Activated CD4-positive, alpha-beta T cell treated with anti-CD3 and anti-CD28 coated beads for 1 hour (primary cell): ENCODE results near the gene BNC2.
"Not testable (repeated sequence)": the region's sequence is repeated elsewhere in the genome, so short reads cannot be mapped to it uniquely, and the experiment has no call there.

Source experiments
- DNase-seq: peaks from one replicate; pipeline ENCODE4 v3.0.0-alpha.2; 2020

Gene BNC2

DNA sequence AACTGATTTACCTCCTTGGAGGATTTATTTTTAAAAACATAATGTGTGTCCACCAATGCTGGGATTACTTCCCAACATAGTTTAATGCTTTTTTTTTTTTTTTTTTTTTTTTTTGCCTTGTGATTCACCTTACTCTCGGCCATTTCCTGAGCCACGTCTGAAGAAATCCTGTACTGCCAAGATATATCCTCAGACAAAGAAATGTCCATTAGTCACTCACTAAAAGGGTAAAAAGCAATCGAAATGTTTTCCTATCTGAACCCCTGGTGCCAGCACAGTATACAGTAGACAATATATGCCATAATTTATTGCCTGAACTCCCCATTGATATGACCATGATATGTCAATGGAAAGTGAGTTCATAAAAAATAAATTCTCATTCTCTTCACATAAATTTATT is 344.1 kb downstream of the BNC2 start:
- DNase-seq, result no peak

DNA sequence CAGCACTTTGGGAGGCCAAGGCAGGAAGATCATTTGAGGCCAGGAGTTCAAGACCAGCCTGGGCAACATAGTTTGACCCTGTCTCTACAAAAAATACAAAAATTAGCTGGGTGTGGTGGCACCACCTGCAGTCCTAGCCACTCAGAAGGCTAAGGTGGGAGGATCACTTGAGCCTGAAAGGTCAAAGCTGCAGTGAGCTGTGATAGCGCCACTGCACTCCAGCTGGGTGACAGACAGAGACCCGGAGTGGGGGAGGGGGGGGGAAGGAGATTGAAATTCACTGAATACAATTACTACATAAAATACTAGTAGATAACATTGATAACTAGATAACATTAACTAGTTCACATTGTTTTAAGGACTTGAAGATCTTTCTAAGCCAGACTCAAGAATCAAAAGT is 345.6 kb downstream of the BNC2 start:
- DNase-seq, result no peak

DNA sequence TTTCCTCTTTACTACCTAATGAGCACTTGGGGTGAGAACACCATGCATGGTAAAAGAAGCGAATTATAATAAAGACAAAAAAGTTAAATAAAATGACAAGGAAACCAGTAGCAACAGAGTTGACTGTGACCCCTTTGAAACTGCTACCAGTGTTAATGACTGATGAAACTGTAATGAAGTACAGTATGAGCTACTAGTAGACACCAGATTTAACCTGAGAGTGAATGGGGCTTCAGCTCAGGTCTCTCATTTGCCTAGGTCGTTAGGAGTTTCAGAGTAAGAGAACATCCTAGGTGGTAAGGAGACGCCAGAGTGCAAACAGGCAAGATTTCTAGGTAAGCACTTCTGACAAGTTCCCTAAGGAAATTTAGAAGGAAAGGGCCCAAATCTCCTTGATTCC is 346.4 kb downstream of the BNC2 start:
- DNase-seq, result no peak

DNA sequence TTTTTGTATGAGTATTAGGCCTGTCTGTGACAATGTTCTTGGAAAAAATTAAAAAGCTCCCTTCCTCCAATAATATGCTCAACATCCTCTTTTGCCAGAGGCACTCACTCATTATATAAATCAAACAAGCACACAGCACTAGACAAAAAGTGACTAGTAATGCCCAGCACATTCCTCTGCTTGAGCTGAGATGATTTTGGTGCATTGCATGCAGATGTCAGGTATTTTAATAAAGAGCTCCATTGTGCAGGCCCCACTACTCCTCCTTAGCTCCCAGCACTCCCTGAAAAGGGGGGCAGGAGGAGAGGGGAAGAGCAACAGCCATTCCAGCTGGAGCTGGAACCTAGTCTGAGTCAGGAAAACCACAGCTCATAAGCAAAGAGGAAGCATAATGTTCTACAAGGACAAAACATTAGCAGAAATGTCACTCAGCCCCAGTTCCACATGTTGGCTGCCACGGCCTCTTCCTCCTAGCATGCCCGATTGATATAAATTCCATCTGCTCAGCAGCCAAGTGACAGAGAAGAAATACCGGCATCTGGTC is 348.5 kb downstream of the BNC2 start:
- no peak for DNase-seq

DNA sequence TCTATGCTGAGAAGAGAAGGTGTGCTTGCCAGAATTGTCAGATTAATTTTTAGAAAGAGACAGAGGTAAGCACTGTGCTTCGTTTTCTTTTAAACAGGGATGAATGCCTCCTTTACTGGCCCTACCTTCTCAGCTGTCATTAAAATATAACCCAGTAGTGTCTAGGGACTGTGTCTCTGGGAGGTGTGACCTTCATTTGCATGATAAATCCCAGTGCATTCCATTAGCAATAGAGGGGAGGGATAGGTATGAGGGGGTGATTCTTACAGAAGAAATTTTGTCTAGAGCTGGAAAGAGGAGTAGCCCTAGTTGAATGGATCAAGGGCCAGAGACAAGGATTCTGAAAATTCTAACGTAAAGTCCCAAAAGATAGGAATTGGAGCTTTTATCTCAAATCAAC is 351.5 kb downstream of the BNC2 start:
- DNase-seq, result no peak

DNA sequence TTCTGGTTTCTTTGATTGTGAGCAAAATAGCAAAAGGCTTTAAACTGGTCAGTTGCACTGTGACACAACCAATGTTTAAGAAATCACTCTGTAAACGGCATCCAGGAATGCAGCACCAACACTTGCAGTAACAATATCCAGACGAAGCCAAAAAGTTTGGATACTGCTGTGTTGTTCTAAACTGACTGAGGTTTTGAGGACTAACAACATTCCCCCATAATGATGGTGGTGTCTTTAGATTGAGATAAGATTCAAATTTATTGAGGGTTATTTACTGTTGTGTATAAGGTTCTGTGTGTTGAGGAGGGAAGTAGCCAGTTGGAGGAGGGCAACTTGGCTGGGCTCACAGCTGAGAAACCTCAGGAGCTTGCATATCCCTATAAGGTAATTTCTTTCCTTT is 353.6 kb downstream of the BNC2 start:
- no peak for DNase-seq

DNA sequence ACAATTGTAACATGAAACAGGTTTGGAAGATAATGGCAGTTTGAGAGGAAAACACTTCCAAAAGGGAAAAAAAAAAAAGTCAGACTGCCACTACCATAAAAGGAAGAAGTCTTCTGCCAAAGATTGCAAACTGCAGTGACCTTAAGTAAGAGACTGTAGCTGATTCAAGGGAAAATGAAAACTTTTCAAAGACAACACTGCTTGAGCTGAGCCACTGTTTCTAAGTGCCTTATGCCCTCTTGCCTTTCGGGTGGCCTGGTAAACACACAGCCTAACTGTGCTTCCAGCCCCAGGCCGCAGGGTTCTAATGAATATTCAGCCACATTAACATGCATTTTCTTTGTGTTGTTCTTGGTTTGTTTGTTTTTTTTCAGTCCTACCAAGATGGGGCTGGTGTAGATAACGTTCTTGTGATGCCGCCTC is 354.6 kb downstream of the BNC2 start:
- DNase-seq, result no peak

DNA sequence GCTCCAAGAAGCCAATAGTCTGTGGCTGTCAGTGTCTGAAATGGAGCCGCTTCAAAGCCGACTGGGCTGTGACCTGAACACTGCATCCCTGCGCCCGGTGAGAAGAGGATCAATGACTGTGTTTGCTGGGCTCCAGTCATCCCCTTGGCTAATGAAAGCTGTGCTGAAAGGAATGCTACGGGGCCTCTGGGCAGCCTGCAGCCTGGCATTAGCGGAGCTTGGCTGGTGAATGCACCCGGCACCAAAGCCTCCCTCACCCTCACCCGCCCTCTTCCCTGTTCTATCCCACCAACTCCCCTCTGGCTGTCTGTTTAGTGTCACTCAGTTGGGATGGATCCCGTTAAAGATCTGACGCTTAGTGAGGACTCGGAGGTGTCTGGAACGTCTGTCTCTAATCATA is 355.3 kb downstream of the BNC2 start:
- DNase-seq, result no peak

DNA sequence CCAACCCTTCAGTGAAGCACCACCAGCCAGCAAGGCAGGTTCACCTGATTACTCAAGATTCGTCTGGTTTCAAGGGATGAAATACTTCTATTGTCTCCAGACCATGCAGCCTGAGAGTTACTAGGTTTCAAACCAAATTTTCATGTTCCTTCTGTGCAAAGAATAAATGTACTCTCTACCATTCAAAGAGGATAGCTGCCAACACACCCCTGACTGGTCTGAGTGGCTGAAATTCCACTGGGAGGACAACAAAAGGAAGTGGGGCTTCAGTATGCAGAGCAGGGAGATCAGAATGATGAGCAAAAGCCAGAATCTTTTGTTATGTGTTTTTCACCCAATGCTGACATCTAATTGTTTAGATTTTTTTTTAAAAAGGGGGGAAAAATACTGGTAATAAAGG is 356.3 kb downstream of the BNC2 start:
- DNase-seq, result no peak

DNA sequence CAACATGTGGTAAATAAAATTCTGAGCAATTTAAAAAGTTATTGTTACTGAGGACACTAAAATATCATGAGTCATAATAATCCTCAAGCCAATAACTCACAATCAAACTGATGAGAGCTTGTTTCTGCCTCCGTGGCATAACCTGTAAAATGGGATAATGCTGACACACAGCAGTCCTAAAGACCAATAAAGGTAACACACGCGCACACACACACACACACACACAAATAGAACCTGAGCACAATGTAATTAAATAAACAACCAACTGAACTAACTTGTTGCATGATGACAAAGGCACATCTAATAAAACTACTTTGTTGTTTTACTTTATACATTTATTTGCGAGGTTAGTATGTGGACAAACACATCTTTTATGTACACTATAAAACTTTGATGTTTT is 358.2 kb downstream of the BNC2 start:
- no peak for DNase-seq

DNA sequence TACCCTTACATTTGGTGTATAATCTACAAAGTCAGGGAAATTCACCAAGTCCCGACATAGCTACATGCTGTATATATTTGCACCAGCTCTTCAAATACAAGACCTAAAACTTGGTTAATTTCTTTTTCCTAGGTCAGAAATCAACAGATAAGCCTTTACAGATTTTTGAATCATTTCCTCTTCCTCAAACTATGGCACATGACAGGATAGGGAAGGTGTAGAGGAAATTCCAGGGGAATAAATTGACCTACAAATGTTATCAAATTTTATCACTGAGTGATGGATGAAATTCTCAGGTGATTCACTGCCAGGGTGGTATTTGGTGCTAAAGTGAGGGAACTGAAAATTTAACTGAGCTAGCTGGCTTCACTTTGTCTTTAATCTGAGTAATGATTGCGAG is 360.0 kb downstream of the BNC2 start:
- DNase-seq, result no peak

DNA sequence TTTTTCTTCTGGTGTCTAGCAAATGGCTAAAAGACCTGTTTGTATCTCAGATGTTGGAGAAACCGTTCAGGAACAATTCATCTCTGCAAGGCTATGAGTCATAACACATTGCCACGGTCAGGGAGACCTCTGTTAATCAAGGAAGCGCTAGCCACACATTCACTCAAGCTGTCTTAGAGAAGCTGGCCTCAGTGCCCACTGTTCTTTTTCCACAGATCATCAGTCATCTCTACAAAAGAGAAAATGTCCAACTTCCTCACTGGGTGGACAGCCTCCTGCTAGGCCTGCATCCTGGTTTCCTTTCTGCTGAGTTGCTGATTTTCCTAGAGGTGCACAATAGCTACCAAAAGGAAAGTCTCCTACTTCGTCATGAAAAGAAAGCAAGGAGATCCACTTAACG is 360.5 kb downstream of the BNC2 start:
- no peak for DNase-seq

DNA sequence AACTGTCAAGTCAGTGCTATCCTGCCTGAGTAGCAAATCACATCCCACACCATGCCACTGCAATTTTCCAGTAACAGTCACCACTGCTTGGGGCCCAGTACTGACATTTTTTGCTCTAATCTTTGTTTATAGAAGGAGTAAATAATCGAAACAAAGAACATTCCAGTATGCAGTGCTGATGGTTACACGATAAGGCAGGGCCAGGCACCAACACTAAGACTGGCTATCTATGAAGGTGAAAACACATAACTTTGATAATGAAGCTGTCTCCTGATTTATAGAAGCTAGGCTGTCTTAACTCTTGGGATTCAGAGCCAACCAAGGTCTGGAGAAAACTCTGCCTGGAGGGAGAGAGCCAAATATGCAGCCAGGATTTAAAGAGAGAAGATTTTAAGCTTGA is 365.3 kb downstream of the BNC2 start:
- no peak for DNase-seq

DNA sequence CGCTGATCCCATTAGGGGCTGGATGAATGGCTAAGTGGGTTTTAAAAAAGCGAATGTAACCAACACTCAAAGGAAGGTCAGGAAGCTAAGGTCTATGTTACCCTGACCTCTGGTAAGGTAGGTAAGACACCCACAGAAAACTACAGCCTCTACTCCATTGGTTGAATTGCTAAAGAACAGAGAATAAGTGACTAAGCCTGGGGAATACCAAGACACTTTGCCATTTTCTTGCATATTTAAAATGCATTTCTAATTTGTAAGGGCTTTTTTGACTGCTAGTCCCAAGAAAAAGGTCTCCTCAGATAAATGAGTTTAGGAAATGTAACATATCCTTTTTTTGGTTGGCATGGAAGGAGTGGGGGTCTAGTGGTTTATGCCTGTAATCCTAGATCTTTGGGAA is 368.7 kb downstream of the BNC2 start:
- DNase-seq, result no peak

DNA sequence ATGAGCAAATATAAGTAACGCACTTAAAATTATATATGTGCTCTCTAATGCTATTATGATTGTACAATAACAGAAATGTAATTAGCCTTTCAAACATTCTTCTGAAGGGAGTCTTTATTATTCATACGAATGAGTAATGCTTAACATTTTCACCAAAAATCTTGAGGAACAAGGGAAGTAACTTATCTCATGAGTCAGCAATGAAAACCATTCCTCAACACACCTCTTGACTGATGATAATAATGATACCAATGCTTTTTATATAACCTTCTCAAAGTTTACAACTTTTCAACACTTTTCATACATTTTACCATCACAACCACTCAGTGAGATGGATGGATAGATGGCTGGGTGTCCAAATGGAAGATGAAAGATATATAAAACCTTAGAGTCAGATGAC is 369.3 kb downstream of the BNC2 start:
- DNase-seq, result no peak

DNA sequence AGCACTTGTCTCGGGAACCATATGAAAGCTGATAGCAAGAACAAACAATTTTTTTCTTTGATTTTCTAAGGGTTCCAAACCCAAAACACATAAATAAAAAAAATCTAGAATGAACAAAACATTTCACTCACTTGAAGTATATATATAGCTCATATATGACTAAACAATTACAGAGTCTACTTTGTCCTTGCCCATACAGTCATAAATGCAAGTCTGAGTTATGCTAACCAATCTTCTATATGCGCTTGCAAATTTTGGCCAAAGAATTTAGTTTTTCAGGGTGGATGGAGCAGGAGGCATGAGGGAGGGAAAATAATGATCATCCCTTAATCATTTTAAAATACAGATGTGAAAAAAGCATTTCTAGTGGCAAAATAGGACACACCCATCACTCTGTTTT is 370.1 kb downstream of the BNC2 start:
- no peak for DNase-seq

DNA sequence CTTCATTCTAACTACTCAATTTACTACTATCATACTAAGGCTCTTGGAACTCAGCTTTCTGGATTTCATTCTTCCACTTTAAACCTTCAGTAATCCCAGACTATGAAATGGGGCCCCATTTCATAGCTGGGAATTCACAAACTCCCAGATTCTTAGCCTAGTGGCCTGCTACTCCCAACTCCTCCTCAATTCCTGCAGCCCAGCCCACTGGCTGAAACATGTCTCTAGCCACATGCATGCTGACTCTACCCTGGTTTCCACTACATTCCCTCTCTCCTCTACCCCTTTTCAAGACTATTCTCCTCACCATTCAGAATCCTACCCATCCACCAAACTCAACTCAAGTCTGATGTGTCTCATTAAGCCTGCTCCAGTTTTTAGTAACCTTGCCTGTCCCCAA is 370.6 kb downstream of the BNC2 start:
- DNase-seq, result no peak

DNA sequence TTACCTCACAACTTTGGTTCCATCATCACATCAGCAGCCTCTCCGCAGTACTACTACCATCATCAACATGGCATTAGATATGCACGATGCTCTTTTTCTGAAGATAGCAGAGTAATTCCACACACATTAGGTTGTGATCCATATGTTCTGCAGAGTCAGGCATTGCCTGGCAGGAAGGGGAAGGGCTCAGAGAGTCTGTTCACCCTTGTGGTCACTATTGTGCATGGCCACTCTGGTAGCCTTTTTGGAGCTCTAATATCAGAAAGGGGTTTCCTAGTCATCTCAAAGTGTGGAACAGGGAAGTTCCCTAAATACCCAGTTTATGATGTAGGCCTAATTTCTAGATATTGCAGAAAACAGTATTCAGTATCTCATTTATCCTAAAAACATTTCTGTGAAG is 373.6 kb downstream of the BNC2 start:
- no peak for DNase-seq

DNA sequence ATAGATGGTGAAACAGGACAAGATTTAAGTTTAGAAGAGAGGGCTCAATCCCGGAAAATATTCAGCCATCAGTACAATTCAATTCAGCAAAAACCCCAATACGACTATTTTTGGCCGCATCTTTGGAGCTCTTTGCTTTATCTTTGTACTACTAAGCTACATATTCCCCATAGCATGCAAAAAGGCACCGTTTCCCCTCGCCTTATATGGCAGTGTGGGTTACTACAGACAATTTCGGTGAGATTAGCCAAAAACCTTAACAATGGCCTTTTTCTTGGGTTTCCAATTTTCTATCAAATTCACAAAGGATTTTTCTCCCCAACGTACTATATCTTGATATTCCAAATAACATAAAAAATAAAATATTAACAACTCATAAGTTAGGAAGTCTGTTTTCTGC is 382.6 kb downstream of the BNC2 start:
- no peak for DNase-seq

DNA sequence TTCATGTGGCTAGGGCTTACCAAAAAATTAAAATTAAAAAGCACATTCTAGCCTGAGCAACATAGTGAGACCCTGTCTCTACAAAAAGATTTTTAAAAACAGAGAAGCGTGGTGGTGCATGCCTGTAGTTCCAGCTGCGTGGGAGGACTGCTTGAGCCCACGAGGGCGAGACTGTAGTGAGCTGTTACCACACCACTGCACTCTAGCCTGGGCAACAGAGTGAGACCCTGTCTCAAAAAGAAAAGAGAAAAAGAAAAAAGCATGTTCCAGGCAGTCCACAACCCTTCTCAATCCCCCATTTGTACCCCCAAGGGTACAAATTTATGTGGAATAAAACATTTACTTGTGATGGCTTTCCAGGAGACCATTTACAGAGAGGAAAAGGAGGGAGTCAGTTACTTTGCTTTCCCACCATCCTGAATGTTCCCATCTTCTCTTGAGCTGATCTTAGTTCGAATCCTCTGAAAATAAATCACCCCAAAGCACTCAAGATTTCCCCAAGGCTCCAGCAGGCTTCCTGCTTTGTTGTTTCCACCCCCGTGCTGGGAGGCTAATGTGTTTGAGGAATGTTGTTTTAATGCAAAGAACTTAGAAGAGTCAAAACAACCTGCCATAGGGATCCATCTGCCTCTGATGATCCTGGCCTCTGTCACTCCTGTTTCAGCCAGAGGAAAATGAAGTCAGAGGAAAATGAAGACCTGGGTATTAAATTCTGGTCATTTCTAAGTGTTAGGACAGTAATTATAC is 384.7 kb downstream of the BNC2 start:
- no peak for DNase-seq

DNA sequence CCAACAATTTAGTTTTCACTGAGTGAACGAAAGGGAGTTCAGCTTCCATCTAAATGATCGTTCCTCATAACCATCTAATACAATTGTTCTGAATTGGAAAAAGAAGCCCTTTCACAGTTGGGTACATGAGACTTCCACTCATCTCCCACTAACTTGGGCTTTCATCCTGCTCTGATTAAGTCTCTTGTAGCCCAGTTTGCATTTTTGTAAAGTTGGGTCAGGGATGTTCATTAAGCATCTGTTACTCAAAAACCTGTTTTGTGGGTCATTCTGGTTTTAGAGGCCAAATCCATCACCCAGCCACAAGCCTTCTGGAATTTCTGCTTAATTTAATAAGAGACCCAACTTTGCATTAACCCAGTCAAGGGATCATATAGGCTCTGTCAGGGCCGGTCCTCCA is 385.3 kb downstream of the BNC2 start:
- no peak for DNase-seq

DNA sequence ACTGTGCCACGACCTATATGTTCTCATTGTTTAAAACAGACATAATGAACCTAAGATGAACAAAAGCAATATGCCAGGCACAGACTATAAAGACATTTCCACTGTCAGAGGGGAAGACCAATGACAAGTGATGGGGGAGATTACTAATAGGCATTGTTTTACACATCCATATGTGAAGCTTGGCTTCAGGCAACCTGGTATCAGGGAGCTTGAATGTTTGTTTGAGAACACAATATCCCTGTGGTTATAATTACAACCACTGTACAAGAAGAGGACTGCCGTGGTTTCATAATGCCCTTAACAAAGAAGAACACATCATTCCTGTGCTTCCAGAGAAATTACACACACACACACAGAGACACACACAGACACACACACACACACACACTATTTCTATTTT is 385.7 kb downstream of the BNC2 start:
- no peak for DNase-seq

DNA sequence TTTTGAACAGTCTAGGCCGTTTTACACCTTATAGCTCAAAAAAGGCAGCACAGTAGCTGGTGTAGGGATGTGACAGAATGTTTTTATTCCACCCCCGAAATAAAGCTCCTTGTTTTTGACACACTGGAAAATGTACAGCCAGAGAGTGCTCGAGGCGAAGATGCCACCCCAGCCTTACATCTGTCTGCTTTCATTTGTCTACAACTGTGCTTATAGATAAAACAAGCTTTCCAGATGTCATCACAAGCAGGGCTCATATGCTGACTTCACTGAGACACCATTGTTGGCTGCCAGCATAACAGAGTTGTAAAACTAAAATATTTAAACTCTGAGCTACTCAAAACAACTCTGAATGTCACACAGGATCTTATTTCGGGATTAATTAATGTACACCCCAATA is 386.3 kb downstream of the BNC2 start:
- DNase-seq, result no peak

DNA sequence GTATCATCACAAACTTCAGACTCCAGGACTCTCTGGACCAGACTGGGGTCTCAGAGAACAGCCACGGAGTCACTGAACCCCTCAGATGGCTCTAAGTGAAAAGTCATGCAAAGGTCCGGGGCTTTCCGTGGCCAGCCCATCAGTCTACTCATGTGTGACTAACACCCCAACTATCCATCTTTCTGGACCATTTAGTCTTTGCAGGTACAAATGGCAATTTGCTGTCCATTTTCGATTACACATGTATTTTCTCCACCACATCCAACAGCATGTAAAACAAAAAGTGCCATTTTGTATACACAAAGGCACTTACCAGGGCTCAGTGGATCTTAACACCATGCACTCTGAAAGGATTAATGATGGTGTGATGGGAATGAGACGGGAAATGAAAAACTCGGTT is 387.7 kb downstream of the BNC2 start:
- no peak for DNase-seq

DNA sequence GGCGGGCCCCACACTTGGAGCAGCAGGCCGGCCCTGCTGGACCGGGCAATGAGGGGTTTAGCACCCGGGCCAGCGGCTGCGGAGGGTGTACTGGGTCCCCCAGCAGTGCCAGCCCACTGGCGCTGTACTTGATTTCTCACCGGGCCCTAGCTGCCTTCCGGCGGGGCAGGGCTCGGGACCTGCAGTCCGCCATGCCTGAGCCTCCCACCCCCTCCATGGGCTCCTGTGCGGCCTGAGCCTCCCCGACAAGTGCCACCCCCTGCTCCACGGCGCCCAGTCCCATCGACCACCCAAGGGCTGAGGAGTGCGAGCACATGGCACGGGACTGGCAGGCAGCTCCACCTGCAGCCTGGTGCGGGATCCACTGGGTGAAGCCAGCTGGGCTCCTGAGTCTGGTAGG is 389.9 kb downstream of the BNC2 start:
- DNase-seq, result not testable (repeated sequence)
